ENCODE data around the gene RPGRIP1L. TPM values are rescaled to one million over a fixed set of nuclear protein-coding genes. Genes with fewer than 3 reads are reported as not detected.

The RPGRIP1L gene
- total RNA-seq, 1 experiment from 2014 or later, result 12.7 TPM

DNA sequence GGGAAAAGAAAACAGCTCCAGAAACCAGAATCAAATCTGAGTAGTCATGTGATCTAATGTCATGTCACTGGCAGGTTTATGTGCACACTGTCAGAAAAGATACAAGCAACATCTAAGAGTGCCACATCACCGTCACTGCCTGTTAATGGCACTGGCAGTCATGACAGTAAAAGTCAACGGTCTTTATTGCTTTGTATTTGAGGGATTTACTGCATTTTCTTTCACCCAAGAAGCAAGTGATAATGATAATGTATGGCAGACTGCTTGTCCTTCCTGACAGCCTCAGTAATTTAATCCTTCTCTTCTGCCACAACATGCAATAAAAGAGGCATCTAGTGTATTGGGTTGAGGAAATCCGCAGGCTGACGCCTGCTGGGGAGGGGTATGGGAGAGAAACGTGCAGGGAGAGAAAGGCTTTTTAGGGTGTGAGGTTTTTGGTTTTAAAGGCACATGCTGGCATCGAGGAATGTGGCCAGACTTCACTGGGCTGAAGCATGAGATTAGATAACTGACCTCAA is 92.4 kb downstream of the RPGRIP1L start:
- intact Hi-C loops (cut with micrococcal nuclease; ENCODE audit: unreplicated experiment), result no loop called here
- TF ChIP-seq POLR2AphosphoS5 (IDR thresholded peaks at IDR 0.05; ENCODE audit: low read depth, low read length) (no peak), SIN3A (IDR thresholded peaks at IDR 0.05; ENCODE audit: borderline replicate concordance, insufficient read depth, low read depth, low read length) (no peak), TCF7L2 (IDR thresholded peaks at IDR 0.05; ENCODE audit: low read depth, low read length) (no peak), REST (IDR thresholded peaks at IDR 0.05; ENCODE audit: insufficient read depth in 1 of 2, low read depth in 2 of 2, low read length in 1 of 2) (no peak)
- TF ChIP-seq, protein P1, sequence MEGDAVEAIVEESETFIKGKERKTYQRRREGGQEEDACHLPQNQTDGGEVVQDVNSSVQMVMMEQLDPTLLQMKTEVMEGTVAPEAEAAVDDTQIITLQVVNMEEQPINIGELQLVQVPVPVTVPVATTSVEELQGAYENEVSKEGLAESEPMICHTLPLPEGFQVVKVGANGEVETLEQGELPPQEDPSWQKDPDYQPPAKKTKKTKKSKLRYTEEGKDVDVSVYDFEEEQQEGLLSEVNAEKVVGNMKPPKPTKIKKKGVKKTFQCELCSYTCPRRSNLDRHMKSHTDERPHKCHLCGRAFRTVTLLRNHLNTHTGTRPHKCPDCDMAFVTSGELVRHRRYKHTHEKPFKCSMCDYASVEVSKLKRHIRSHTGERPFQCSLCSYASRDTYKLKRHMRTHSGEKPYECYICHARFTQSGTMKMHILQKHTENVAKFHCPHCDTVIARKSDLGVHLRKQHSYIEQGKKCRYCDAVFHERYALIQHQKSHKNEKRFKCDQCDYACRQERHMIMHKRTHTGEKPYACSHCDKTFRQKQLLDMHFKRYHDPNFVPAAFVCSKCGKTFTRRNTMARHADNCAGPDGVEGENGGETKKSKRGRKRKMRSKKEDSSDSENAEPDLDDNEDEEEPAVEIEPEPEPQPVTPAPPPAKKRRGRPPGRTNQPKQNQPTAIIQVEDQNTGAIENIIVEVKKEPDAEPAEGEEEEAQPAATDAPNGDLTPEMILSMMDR (IDR thresholded peaks at IDR 0.05), result no peak
- ChIA-PET CTCF (no interaction called here), POLR2A (no interaction called here)
- no peak overlapping the region for H3K27ac ChIP-seq (ENCODE audit: low read length)
- no TSS peak for BruUV-seq (replicated peaks)
- H3K9me3 ChIP-seq (ENCODE audit: control insufficient read depth, insufficient read depth, low read depth, low read length), result no peaks in the 10 kb centered on the region
- H3K27me3 ChIP-seq (ENCODE audit: control insufficient read depth, insufficient read depth, low read length), result no peaks in the 10 kb centered on the region
- no peak for ATAC-seq
- no peak overlapping the region for H3K4me3 ChIP-seq (ENCODE audit: low read depth in 2 of 2, low read length in 2 of 2)
- DNase-seq (ENCODE audit: low read depth, low spot score), result no peak
- H3K36me3 ChIP-seq (ENCODE audit: control insufficient read depth, insufficient read depth, low read length), result no peaks in the 10 kb centered on the region
- no peaks in the 10 kb centered on the region for H3K4me1 ChIP-seq (ENCODE audit: control insufficient read depth, insufficient read depth, low read length)
- in situ Hi-C loops (cut with HindIII; ENCODE audit: low pct_unique_long_range_greater_than_20kb, low sequenced_read_pairs), result no loop called here

DNA sequence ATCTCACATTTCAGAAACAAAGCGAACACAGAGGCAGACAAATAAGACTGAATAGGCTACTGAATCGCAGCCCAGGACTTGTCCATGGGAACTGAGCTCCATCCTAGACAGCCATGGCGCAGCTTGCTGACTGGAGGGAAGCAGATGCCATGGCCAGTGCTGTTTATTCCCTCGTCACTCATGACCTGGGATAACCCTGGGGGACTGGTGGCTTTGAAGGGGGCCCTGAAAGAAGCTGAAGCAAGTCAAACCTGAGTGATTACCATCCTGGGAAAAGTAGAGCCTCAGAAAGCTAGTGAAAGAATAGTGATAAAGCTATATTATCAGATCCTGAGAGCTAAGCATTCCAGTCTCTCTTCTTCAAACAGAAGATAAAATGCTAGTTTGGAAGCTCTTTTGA is 94.1 kb downstream of the RPGRIP1L start:
- CTCF ChIA-PET, result no interaction called here

More for the DNA sequence above, 94.1 kb downstream of the RPGRIP1L start:
- Histone ChIP-seq H3K36me3 (ENCODE audit: control insufficient read depth, insufficient read depth, low read length) (no peaks in the 10 kb centered on the region), H3K4me1 (ENCODE audit: control insufficient read depth, insufficient read depth, low read length) (no peaks in the 10 kb centered on the region), H3K27ac (ENCODE audit: low read length) (no peak overlapping the region), H3K9me3 (ENCODE audit: control insufficient read depth, insufficient read depth, low read depth, low read length) (no peaks in the 10 kb centered on the region), H3K4me3 (ENCODE audit: low read depth in 2 of 2, low read length in 2 of 2) (no peak overlapping the region), H3K27me3 (ENCODE audit: control insufficient read depth, insufficient read depth, low read length) (no peaks in the 10 kb centered on the region)
- TF ChIP-seq TCF7L2 (IDR thresholded peaks at IDR 0.05; ENCODE audit: low read depth, low read length), result no peak
- no peak for TF ChIP-seq POLR2AphosphoS5 (IDR thresholded peaks at IDR 0.05; ENCODE audit: low read depth, low read length)
- TF ChIP-seq, protein P1 (IDR thresholded peaks at IDR 0.05), result no peak
- TF ChIP-seq SIN3A (IDR thresholded peaks at IDR 0.05; ENCODE audit: borderline replicate concordance, insufficient read depth, low read depth, low read length), result no peak
- TF ChIP-seq REST (IDR thresholded peaks at IDR 0.05; ENCODE audit: insufficient read depth in 1 of 2, low read depth in 2 of 2, low read length in 1 of 2), result no peak
- in situ Hi-C loops (cut with HindIII; ENCODE audit: low pct_unique_long_range_greater_than_20kb, low sequenced_read_pairs), result no loop called here
- no peak for DNase-seq (ENCODE audit: low read depth, low spot score)
- no peak for ATAC-seq
- no TSS peak for BruUV-seq (replicated peaks)
- POLR2A ChIA-PET, result no interaction called here
- intact Hi-C loops (cut with micrococcal nuclease; ENCODE audit: unreplicated experiment), result no loop called here
